BE2C (cell line): ENCODE results near the gene ITGB5.

ENCODE experiments used
- DNase-seq: peaks from one replicate; pipeline ENCODE4 v3.0.0-alpha.2; 2020
- H3K27me3 ChIP-seq: fragments of 250-450 bp; sonication (Bioruptor Pico); 2 replicates; pipeline ENCODE4 v1.5.1; 2020; ENCODE audit warnings: mild to moderate bottlenecking
- H3K36me3 ChIP-seq: fragments of 250-450 bp; sonication (Bioruptor Pico); 2 replicates; pipeline ENCODE4 v1.5.1; 2020; ENCODE audit warnings: mild to moderate bottlenecking
- H3K4me1 ChIP-seq: fragments of 250-450 bp; sonication (Bioruptor Pico); 2 replicates; pipeline ENCODE4 v1.5.1; 2020
- H3K4me3 ChIP-seq: 2 replicates; pipeline ENCODE4 v1.5.1; 2011; ENCODE audit warnings: low read depth, low read length
- H3K9me3 ChIP-seq: fragments of 250-450 bp; sonication (Bioruptor Pico); 2 replicates; pipeline ENCODE4 v1.5.1; 2020
- CTCF ChIP-seq: IDR thresholded peaks from 2 replicates; pipeline ENCODE4 v1.5.1; 2012; ENCODE audit warnings: mild to moderate bottlenecking, low read depth, low read length

ITGB5 gene

GRCh38 chr3:124774841-124775402, 112.2 kb downstream of the ITGB5 start:
- Histone ChIP-seq H3K9me3 (no peaks in the 10 kb centered on the region), H3K4me1 (peaks cover 43% of the 10 kb centered on the region), H3K4me3 (no peak overlapping the region), H3K27me3 (no peaks in the 10 kb centered on the region), H3K36me3 (peaks cover 7% of the 10 kb centered on the region; the same call in 1 of the 2 replicates)
- no peak for DNase-seq
- no peak for TF ChIP-seq CTCF

GRCh38 chr3:124774327-124774718, 112.8 kb downstream of the ITGB5 start:
- Histone ChIP-seq H3K4me1 (peaks cover 48% of the 10 kb centered on the region), H3K4me3 (no peak overlapping the region), H3K27me3 (no peaks in the 10 kb centered on the region), H3K36me3 (peaks cover 7% of the 10 kb centered on the region; the same call in 1 of the 2 replicates), H3K9me3 (no peaks in the 10 kb centered on the region)
- TF ChIP-seq CTCF: no peak
- DNase-seq: no peak

- TF ChIP-seq CTCF: no peak
- Histone ChIP-seq H3K9me3 (no peaks in the 10 kb centered on the region), H3K4me1 (peaks cover 53% of the 10 kb centered on the region), H3K27me3 (no peaks in the 10 kb centered on the region), H3K4me3 (no peak overlapping the region), H3K36me3 (peaks cover 7% of the 10 kb centered on the region; the same call in 1 of the 2 replicates)
- DNase-seq: no peak
Measured at GRCh38 chr3:124773351-124774326, 113.5 kb downstream of the ITGB5 start.

- Histone ChIP-seq H3K9me3 (no peaks in the 10 kb centered on the region), H3K4me1 (peaks cover 52% of the 10 kb centered on the region), H3K27me3 (no peaks in the 10 kb centered on the region), H3K36me3 (peaks cover 10% of the 10 kb centered on the region; the same call in 1 of the 2 replicates), H3K4me3 (no peak overlapping the region)
- TF ChIP-seq CTCF: no peak
- DNase-seq: peak; percentile 94
Measured at GRCh38 chr3:124772081-124772831, 114.9 kb downstream of the ITGB5 start.

GRCh38 chr3:124771083-124771445, 116.1 kb downstream of the ITGB5 start:
- TF ChIP-seq CTCF: no peak
- DNase-seq: no peak
- Histone ChIP-seq H3K36me3 (peaks cover 12% of the 10 kb centered on the region; the same call in 1 of the 2 replicates), H3K9me3 (no peaks in the 10 kb centered on the region), H3K4me1 (peaks cover 40% of the 10 kb centered on the region), H3K4me3 (no peak overlapping the region), H3K27me3 (no peaks in the 10 kb centered on the region)
